Keratinocyte (primary cell): ENCODE results near the gene CHD3. TPM values are rescaled to one million over a fixed set of nuclear protein-coding genes. Genes with fewer than 3 reads are reported as not detected.
A peak's percentile ranks its signal among the peaks of the same experiment; 100 is the strongest.

Experiments
- DNase-seq: peaks from one replicate; pipeline ENCODE4 v3.0.0-alpha.2; 2011; ENCODE audit warnings: low read depth, missing footprints, low spot score
- FAIRE-seq: peaks from 2 replicates; lab custom pipeline; 2011; peaks lifted over from hg19 to GRCh38; lab: Jason Lieb, UNC
- H2AFZ ChIP-seq: 2 replicates; pipeline ENCODE4 v1.6.0; 2012; ENCODE audit warnings: low read length, control low read depth, inconsistent platforms; ENCODE audit not compliant: control insufficient read depth
- H3K27ac ChIP-seq: 2 replicates; pipeline ENCODE4 v1.5.1; 2011; ENCODE audit warnings: low read length; ENCODE audit not compliant: control insufficient read depth, insufficient read depth
- H3K27me3 ChIP-seq: 3 replicates; pipeline ENCODE4 v1.6.0; 2011; ENCODE audit warnings: low read length; ENCODE audit not compliant: control insufficient read depth, insufficient read depth; ENCODE audit errors: extremely low read depth
- H3K36me3 ChIP-seq, 2 experiments: 2 replicates in 1 of 2; 3 replicates in 1 of 2; pipeline ENCODE4 v1.5.1; 2011; ENCODE audit warnings: low read length in 2 of 2, mild to moderate bottlenecking in 1 of 2; ENCODE audit not compliant: control insufficient read depth in 2 of 2, insufficient read depth in 2 of 2; ENCODE audit errors: extremely low read depth in 1 of 2
- H3K4me1 ChIP-seq: 3 replicates; pipeline ENCODE4 v1.5.1; 2011; ENCODE audit warnings: low read length; ENCODE audit not compliant: control insufficient read depth, insufficient read depth; ENCODE audit errors: extremely low read depth
- H3K4me2 ChIP-seq: 3 replicates; pipeline ENCODE4 v1.6.0; 2011; ENCODE audit warnings: low read depth, low read length; ENCODE audit not compliant: control insufficient read depth, insufficient read depth; ENCODE audit errors: extremely low read depth
- H3K4me3 ChIP-seq, 3 experiments: fragments of 200-600 bp in 1 of 3; sonication (generic) in 1 of 3; 2 replicates in 2 of 3; 3 replicates in 1 of 3; pipeline ENCODE4 v1.5.1; 2011 to 2016; ENCODE audit warnings: low read length in 3 of 3, mild to moderate bottlenecking in 3 of 3, control low read depth in 2 of 3, inconsistent platforms in 1 of 3, low read depth in 1 of 3, mixed read lengths in 1 of 3, mixed run types in 1 of 3, moderate library complexity in 1 of 3; ENCODE audit not compliant: control insufficient read depth in 2 of 3, insufficient read depth in 2 of 3; ENCODE audit errors: extremely low read depth in 1 of 3
- H3K79me2 ChIP-seq: 2 replicates; pipeline ENCODE4 v1.6.0; 2012; ENCODE audit warnings: low read length; ENCODE audit not compliant: control insufficient read depth, insufficient read depth
- H3K9ac ChIP-seq: 3 replicates; pipeline ENCODE4 v1.6.0; 2011; ENCODE audit warnings: low read length; ENCODE audit not compliant: control insufficient read depth, insufficient read depth; ENCODE audit errors: extremely low read depth
- H3K9me1 ChIP-seq: 3 replicates; pipeline ENCODE4 v1.6.0; 2011; ENCODE audit warnings: low read length; ENCODE audit not compliant: control insufficient read depth, insufficient read depth; ENCODE audit errors: extremely low read depth
- H3K9me3 ChIP-seq: 2 replicates; pipeline ENCODE4 v1.5.1; 2012; ENCODE audit warnings: low read depth, low read length; ENCODE audit not compliant: control insufficient read depth
- H4K20me1 ChIP-seq: 3 replicates; pipeline ENCODE4 v1.6.0; 2011; ENCODE audit warnings: low read length; ENCODE audit not compliant: control insufficient read depth, insufficient read depth; ENCODE audit errors: extremely low read depth
- CTCF ChIP-seq, 3 experiments: IDR thresholded peaks in 1 of 3; conservative IDR thresholded peaks in 1 of 3; optimal IDR thresholded peaks in 1 of 3; 2 replicates in 2 of 3; 3 replicates in 1 of 3; pipeline versions ENCODE3 to v1.5.1; 2011; ENCODE audit warnings: low read length in 3 of 3, mild to moderate bottlenecking in 3 of 3, moderate library complexity in 2 of 3, control low read depth in 1 of 3, inconsistent platforms in 1 of 3; ENCODE audit not compliant: insufficient read depth in 2 of 3; ENCODE audit errors: extremely low read depth in 1 of 3
- EZH2 ChIP-seq: IDR thresholded peaks from one replicate; pipeline ENCODE4 v1.6.1; 2012; ENCODE audit warnings: inconsistent platforms, mild to moderate bottlenecking, low read length, moderate library complexity
- dilution Hi-C: fragments of 300-500 bp; cut with MboI; formaldehyde crosslinking; loops from one replicate; pipeline ENCODE4 v1.7.0; 2020; ENCODE audit warnings: low sequenced_read_pairs; ENCODE audit not compliant: extremely low pct_ligation_motif_present
- polyA plus RNA-seq, 5 experiments: library from polyadenylated mRNA; depleted of rRNA in 3 of 5; stranded (reverse) in 3 of 5; stranded (forward) in 1 of 5; unstranded in 1 of 5; fragments of >200 nt; gene quantifications; 1 replicate in 1 of 5; 2 replicates in 3 of 5; 3 replicates in 1 of 5; pipeline versions ENCODE4 v1.2.1 to v1.2.3, GENCODE V29; 2011 to 2012; ENCODE audit warnings: missing spikeins in 2 of 5, low read depth in 1 of 5, low replicate concordance in 1 of 5

CHD3 gene
- polyA plus RNA-seq, 1 donor (not counting 4 experiments of a cell fraction or from before 2014, with no cell fraction given) = 30.1 TPM

DNA sequence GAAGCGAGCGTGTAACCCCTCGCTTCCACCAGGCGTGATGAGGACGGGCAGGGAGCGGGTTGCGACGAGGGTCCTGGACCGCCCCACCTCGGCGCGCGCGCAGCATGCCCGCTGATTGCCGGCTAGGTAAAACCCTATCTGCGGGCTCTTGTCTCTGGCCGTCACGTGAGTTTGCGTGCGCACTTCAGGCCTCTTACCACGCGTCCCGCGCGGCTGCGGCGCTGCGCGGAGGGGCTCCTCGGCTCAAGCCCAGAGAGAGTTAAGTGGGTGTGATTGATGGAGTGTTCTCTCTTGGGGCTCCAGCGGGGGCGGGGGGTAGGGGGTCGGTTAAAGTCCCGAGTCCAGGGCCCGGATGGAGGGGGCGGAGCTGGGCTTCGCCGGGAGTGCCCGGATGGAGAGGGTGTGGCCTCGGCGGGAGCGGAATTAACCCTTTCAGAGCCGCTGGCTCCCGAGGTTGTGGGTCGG is 46.6 kb upstream of the CHD3 start:
- Histone ChIP-seq H3K27ac (peak overlapping the region; percentile 99), H3K4me2 (peak overlapping the region; percentile 99), H3K9ac (peak overlapping the region; percentile 99), H3K36me3 (peaks cover 9 to 13% of the 10 kb centered on the region in 2 experiments), H3K4me3 (peak overlapping the region; percentile 67 to 98 (median 97)), H4K20me1 (peaks cover 3% of the 10 kb centered on the region), H3K9me3 (no peaks in the 10 kb centered on the region), H2AFZ (peak overlapping the region; percentile 67), H3K9me1 (no peaks in the 10 kb centered on the region), H3K79me2 (peaks cover 28% of the 10 kb centered on the region), H3K4me1 (peaks cover 53% of the 10 kb centered on the region), H3K27me3 (no peaks in the 10 kb centered on the region)
- peak; percentile 39 for FAIRE-seq
- no peak for DNase-seq
- TF ChIP-seq CTCF (optimal IDR thresholded peaks at IDR 0.05 in 1 of 3, IDR thresholded peaks at IDR 0.05 in 1 of 3, conservative IDR thresholded peaks at IDR 0.05 in 1 of 3; ENCODE audit: extremely low read depth in 1 of 3, insufficient read depth in 2 of 3, low read length in 3 of 3) (no peak), EZH2 (no peak)
- dilution Hi-C loops = no loop called here

- dilution Hi-C loops = no loop called here
- H3K27me3 ChIP-seq = no peaks in the 10 kb centered on the region
- H3K9me1 ChIP-seq = no peaks in the 10 kb centered on the region
- peaks cover 47% of the 10 kb centered on the region for H3K4me1 ChIP-seq
- peak overlapping the region; percentile 99 for H3K9ac ChIP-seq
- peak overlapping the region; percentile 99 for H3K27ac ChIP-seq
- peaks cover 30% of the 10 kb centered on the region for H3K79me2 ChIP-seq
- peak overlapping the region; percentile 99 for H3K4me2 ChIP-seq
- DNase-seq (peak; percentile 79), FAIRE-seq (peak; percentile 76)
- H2AFZ ChIP-seq = peak overlapping the region; percentile 33
- H4K20me1 ChIP-seq = peaks cover 3% of the 10 kb centered on the region
- TF ChIP-seq EZH2 (no peak), CTCF (optimal IDR thresholded peaks at IDR 0.05 in 1 of 3, IDR thresholded peaks at IDR 0.05 in 1 of 3, conservative IDR thresholded peaks at IDR 0.05 in 1 of 3; ENCODE audit: extremely low read depth in 1 of 3, insufficient read depth in 2 of 3, low read length in 3 of 3) (peak in 1 of 3 experiments; percentile 38)
- no peaks in the 10 kb centered on the region for H3K9me3 ChIP-seq
- peaks cover 11 to 13% of the 10 kb centered on the region in 2 experiments for H3K36me3 ChIP-seq
- H3K4me3 ChIP-seq = peak overlapping the region; percentile 67 to 98 (median 97)
These were observed 46.0 kb upstream of the CHD3 start for GRCh38 chr17:7842380-7843256.
